Right lung (tissue), 5 donors: Measurements from ENCODE around the gene HOXA10. TPM values are rescaled to one million over a fixed set of nuclear protein-coding genes. Genes with fewer than 3 reads are reported as not detected.

Source experiments
- DNase-seq, 2 donors: peaks; one replicate each; pipeline ENCODE4 v3.0.0-alpha.2; 2013
- polyA plus RNA-seq, 5 donors: library from polyadenylated mRNA; unstranded; fragments of 120-200 nt; gene quantifications; one replicate each; pipeline versions ENCODE4 v1.2.1 to v1.2.3, GENCODE V29; 2013; ENCODE audit warnings: inconsistent platforms in 1 of 5, low replicate concordance in 1 of 5; ENCODE audit not compliant: insufficient read length in 5 of 5, insufficient read depth in 1 of 5

Gene HOXA10
- polyA plus RNA-seq, 5 donors, result 0.12 to 1.4 (median 0.94) TPM; not detected in 2

DNA sequence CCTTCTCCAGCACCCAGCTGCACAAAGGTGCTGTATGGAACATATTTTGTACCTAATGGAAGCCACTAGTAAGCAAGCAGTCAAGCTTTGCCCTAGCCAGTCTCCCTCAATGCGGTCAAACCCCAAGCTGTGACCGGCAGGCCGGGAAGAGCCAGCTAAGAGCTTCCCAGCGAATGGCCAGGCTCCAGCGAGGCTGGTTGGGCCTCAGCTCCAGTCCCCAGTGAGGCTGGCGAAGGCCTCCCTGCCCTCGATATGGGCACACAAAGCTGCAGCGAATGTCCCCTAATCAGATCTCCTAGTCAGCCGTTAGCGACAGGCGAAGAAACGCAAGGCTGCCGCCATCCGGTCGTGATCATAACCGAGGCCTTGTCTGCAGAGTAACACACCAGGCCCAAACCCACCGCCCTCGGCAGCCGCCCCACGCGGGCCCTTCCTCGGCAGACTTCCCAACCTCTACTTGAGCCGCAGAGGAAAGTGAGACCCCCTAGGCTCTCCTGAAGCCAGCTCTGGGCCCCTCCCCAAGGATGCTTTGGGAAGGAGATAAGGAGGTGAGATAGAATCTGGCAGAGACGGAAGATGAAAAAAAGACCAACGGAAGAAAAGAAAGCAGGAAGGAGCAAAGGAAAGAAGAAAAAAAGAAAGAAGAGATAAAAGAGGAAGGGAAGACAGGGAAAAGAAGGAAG, 5.7 kb downstream of the HOXA10 start:
- no peak for DNase-seq

DNA sequence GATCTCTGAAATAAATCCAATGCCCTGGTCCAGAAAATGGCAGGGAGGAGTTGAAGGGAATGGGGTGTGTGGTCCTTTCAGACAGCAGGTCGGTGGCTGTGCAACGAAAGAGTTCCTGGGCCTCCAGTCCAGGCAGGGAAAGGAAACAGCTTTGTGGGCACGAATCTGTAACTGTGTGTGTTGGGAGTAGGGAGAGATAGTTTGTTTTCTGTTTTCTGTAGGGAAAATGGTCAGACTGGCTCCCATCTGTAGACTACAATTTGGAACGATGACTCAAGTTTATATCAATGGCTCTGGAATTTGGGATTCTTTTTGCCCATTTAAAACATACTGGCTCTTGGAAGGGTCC, 6.2 kb downstream of the HOXA10 start:
- DNase-seq, result no peak

DNA sequence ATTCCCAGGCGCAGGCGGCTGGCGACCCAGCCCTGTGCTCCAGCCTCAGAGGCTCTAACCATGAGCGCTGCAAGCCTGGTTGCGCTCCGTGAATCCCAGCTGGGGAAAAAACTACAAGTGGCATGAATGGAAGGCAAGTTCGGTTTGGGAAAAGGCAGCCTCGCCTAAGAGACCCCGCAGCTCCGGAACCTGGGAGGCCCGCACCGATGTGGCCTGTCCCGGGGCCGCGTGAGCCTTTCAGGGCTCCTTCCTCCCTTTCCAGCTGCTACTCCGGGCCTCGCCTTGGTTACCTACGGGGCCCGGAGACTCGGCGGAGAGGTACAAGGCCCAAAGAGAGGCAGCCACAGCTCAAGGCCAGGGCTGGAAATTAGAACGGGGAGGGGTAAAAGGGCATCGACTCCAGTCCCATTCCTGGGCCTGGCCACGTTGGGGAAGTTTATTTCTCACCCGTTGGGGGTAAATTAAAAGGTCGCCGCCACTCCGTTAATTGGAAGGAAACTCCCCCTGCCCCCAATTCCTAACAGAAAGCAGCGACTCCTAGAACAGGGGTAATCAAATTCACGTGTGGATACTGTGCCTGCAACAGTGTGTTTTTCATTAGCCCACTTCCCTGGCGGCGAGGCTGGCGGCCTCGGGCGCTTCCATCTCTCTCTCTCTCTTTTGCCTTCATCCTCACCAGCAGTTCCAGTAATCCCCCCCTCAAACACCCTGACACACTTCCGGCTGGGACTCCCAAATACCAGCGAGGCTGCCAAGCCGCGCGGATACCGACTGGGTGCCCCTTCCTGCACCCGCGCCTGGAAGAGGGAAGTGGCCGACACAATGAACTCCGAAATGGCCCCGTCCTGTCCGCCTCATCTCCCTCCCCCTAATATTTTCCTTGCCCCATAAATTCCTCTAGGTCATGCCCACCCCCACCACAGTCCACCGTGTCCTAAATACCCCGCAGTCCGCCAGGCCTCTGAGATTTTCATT, 7.3 kb downstream of the HOXA10 start:
- DNase-seq, result no peak

DNA sequence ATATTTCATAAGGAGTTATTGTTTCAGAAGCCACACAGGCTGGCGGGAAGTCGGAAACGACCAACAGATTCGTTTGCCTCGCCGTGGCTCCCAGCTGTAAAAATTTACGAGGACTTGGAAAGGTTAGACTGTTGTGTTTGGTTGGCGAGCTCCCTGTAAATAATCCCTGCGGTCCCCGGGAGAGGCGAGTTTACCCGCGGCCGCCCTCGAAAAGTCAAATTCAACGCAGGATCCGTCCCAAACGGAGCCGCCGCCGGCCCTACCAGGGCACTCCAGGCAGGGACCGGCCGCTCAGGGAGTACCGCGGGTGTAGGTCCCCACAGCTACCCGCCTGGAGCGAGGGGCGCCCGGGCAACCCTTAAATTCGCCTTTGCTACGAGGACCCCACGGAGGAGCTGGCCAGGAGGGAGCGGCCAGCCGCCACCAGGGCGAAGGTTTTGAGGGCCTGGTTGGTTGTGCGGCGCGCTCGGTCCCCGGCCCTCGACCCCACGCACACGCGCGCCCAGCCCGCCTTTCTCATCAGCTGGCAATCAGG, 8.1 kb downstream of the HOXA10 start:
- no peak for DNase-seq

- no peak for DNase-seq
Observed at GRCh38 chr7:27165089-27165995, 8.8 kb downstream of the HOXA10 start, which contains the start of gene HOXA9. HOXA9 (minus strand) TSS chr7:27165537; CDS start chr7:27165457, 80 bp downstream.

DNA sequence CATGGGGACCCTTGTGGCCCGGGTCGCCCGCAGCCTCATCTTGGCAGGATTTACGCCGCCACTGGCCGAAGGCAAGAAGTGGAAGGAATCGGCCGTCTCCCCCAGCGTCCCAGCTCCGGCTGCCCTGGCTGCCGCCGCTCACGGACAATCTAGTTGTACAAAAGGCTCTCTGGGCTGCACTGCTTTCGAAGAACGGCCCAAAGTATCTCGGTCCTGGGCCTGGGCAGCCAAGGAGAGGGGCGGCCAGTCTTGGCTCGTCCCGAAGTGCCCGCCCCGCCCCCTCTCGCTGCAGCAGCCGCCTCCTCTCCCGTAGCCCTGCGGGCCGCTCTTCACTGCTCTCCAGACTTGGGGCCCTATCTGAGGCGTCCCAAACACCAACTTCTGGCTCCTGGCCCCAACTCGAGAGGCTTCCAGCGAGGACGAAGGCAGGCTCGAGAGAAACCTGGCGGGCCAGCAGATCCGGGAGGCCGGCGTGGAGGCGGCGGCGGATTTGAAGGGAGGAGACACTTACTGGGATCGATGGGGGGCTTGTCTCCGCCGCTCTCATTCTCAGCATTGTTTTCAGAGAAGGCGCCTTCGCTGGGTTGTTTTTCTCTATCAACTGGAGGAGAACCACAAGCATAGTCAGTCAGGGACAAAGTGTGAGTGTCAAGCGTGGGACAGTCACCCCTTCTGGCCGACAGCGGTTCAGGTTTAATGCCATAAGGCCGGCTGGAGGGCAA, 9.6 kb downstream of the HOXA10 start:
- no peak for DNase-seq

DNA sequence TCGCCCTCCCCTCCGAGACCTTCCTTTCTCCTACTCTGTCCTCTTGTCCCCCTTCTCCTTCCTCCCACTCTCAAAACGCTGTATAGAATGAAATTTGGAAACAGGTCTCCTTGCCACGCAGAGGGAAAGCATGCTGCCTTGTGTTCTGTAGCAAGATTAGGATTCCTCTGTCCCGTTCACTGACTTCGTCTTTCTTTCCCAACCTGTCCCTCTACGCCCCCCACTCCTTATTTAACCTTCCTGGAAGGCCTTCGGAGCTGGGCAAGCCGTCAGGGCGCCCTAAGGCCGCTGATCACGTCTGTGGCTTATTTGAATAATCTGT, 10.1 kb downstream of the HOXA10 start:
- no peak for DNase-seq

DNA sequence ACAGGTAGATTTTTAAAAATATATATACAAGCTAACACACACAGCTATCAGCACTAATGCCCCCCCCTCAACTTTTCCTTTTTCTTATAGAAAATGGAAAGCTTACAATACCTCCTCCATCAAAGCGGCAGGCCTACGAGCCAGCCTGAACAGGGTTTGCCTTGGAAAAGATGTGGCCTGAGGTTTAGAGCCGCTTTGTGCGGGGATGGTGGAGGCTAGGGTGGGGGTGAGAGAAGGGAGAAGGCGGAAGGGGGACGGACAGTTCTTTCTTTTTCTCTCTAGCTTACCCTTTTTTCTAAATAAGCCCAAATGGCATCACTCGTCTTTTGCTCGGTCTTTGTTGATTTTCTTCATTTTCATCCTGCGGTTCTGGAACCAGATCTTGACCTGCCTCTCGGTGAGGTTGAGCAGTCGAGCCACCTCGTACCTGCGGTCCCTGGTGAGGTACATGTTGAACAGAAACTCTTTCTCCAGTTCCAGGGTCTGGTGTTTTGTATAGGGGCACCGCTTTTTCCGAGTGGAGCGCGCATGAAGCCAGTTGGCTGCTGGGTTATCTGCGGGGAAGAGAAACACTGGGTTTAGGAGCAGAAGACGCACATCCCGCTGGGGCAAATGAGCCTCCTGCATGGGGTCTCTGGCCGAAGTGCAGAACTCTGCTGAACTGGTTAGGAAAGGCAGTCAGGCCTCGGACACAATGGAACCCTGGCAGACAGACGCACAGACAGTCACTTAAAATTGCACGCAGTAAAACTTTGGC, 10.7 kb downstream of the HOXA10 start:
- DNase-seq, result no peak

GRCh38 chr7:27162561-27163287, 11.4 kb downstream of the HOXA10 start:
- DNase-seq, result no peak

DNA sequence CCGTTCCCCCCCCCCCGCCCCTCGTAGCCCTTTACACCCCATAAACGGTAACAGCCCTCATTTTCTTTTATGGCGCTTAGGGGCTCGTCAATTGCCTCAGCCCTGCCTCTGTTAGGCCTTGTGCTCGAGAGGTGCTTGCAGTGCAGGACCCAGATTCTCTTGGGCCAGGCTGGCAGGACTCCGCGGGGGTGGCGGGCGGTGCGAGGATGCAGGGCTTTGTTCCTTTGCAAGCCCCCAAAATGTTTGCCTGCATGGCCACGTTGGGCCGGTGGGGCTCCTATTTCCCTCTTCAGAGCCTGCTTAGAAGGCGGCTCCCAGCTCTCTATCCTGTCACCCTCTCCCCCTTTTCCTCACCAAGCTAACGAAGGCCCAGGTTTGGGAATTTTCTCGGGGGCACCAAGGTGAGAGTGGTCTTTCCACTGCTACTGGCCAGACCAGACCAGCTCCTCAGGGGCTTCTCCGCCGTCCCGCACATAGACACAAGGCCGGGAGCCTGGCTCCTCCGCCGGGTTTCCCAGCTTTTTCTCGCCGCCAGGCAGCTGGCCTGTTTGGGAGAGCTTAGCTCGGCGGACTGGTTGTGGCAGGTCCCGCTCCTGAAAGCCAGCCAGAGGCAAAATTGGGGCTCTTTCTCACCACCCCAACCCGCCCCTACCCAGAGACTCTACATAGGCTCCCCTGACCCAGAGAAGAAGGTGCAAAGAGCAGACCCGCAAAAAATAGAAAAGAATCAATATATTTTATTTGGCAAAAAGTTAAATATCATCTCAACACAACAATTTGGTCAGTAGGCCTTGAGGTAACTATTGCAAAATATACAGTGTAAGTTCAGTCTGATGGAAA, 12.2 kb downstream of the HOXA10 start:
- no peak for DNase-seq

- DNase-seq, result no peak
Observed at GRCh38 chr7:27161214-27161720, 12.9 kb downstream of the HOXA10 start.

GRCh38 chr7:27160546-27161213, 13.4 kb downstream of the HOXA10 start:
- peak in 1 of 2 donors; percentile 88 for DNase-seq

- DNase-seq, result no peak
Observed at GRCh38 chr7:27160145-27160545, 14.0 kb downstream of the HOXA10 start.

DNA sequence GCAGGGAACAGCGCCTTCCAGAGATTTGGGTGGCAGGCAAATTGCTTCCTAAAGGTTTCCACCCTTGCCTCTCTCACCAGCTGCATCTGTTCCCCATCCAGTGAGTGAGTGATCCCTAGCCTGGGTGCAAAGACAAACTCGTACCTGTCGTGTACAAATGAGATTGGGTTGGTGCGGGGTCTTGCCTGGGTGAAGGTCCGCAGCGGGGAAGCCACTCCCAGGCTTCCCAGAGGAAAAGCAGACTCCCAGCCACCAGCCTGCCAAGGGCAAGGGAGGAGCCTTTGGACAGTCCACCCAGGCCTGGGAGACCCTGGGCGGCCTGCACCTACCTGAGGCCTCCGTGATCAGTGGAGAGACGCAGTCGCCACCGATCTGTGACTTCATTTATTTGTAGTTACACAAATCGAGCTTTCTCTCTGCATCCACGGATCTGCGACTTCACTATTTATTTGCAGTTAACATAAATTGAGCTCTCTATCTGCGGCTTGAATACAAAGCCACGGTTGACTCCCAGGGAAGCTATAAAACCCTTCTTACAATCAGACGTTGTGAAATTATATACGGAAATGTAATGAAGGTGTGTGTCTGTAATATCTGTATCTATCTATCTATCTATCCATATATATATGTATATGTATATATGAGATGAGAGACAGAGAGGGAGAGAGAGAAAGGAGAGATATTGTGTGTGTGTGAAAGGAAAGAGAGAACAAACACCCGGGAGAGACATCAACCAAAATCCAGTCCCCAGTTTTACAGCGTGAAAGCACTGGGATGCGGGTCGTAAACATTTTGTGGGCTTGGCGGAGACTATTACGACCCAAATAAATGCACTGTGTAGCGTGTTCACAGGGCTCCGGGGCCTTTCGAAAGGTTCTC, 14.6 kb downstream of the HOXA10 start:
- no peak for DNase-seq

DNA sequence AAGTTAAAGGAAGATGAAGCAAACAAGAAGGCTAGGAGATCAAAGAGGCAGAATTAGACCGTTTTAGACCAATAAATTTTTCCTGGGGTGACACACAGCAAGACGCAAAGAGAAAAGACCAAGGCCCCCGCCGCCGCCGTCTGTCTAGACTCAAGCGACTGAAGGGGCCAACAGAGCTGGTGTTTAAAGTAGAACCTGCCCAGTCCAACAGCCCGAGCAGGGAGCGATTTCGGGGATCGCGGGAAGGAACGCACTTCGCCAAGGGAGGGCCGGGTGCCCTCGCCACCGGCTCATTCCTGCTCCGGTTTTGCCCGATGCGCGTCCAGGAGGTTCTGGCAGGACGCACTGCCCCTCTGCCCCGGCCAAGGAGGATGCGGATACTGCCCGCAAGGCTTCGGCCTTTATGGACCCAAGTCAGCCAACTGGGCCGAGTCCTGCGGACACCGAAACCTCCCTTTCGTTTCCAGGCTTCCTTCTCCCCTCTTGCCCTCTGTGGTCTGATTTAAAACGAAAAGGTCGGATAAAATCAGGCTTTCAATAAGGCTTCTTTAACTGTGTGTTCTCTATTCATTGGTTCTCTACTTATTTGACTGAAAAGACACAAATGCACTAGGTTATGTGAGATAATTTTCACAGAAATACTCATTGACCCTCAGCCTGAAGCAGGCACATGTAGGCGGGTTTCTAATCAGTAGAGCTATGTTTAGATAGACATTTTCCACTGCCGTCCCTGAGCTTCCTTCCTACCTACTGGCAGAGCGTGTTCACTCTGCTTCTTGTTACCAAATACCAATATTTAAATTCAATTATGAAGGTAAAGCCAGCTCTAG, 15.5 kb downstream of the HOXA10 start:
- no peak for DNase-seq
